ENCODE data around the gene LRCH3. TPM values are rescaled to one million over a fixed set of nuclear protein-coding genes. Genes with fewer than 3 reads are reported as not detected.

The LRCH3 gene
- polyA plus RNA-seq = 36.2 and 41.4 TPM in 2 replicates
- 128 and 135 TPM in 2 replicates for polyA minus RNA-seq

DNA sequence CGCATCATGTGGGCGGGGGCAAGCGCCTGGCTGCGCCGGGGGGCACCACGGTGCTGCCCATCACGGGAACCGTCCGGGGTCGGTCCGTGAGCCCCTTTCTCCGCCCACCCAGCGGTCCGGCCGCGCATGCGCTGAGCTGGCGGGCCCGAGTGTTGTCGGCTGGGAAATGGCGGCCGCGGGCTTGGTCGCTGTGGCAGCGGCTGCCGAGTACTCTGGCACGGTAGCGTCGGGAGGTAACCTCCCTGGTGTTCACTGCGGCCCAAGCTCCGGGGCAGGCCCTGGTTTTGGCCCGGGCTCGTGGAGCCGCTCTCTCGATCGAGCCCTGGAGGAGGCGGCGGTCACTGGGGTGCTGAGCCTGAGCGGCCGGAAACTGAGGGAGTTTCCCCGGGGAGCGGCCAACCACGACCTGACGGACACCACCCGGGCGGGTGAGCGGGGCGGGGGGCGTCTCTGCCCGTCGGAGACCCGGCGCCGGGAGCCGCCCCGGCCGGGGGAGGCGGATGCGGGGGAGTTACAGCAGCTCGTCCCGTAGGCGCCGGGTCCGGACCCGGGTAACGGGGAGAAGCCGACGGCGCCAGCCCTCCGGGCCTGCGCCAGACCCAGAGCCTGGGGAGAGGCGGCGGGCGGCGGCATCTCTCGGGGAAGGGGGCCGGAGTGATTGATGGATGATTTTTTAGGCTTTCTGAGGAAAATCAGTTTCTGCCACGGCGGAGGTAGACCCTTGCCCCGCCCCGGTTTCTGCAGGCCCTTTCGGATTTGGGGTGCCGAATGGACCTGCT lies at the start of gene LRCH3:
TSS of gene LRCH3 (plus strand) at position 142 of the 779 bp plus-strand sequence. CDS start at position 167, 25 bp downstream.
- Histone ChIP-seq H3K27me3 (ENCODE audit: insufficient read depth, low read depth, low read length) (no peaks in the 10 kb centered on the region), H3F3A (ENCODE audit: insufficient read depth, low read length, poor library complexity, severe bottlenecking) (no peaks in the 10 kb centered on the region), H4K20me1 (ENCODE audit: insufficient read depth) (no peaks in the 10 kb centered on the region), H3K4me2 (ENCODE audit: low read length) (peak within 1 kb of the TSS; percentile 71), H3K9me2 (ENCODE audit: insufficient read depth, low read length) (no peaks in the 10 kb centered on the region), H3K79me2 (replicated peaks; ENCODE audit: insufficient read depth, low read length) (peaks cover 44% of the 10 kb centered on the region), H3K27ac (ENCODE audit: low read length) (peak within 1 kb of the TSS; percentile 83), H2AFZ (ENCODE audit: low read depth, low read length) (peak within 1 kb of the TSS; percentile 91), H3K36me3 (ENCODE audit: insufficient read depth, low read length) (no peaks in the 10 kb centered on the region), H3K4me3 (ENCODE audit: low read length) (peak within 1 kb of the TSS; percentile 98), H3K9ac (ENCODE audit: low read length) (peak within 1 kb of the TSS; percentile 95), H3K9me3 (ENCODE audit: low read length) (no peaks in the 10 kb centered on the region)
- TF ChIP-seq SMC3 (conservative IDR thresholded peaks at IDR 0.05; ENCODE audit: poor library complexity) = peak; percentile 11
- peak; percentile 75 for TF ChIP-seq MXI1 (conservative IDR thresholded peaks at IDR 0.05; ENCODE audit: poor library complexity, severe bottlenecking)
- TF ChIP-seq EP300 (conservative IDR thresholded peaks at IDR 0.05; ENCODE audit: poor library complexity, severe bottlenecking) = no peak
- TF ChIP-seq EZH2 (IDR thresholded peaks at IDR 0.05; ENCODE audit: borderline replicate concordance, insufficient read depth, low read length, poor library complexity, severe bottlenecking) = no peak
- TF ChIP-seq TAF1 (IDR thresholded peaks at IDR 0.05; ENCODE audit: low read depth) = peak; percentile 92
- TF ChIP-seq RAD21 (conservative IDR thresholded peaks at IDR 0.05) = no peak
- peak; percentile 93 for TF ChIP-seq REST (IDR thresholded peaks at IDR 0.05; ENCODE audit: borderline replicate concordance)
- TF ChIP-seq CTCF (IDR thresholded peaks at IDR 0.05; ENCODE audit: poor library complexity, severe bottlenecking) = no peak
- TF ChIP-seq POLR2AphosphoS5 (IDR thresholded peaks at IDR 0.05) = peak; percentile 95

DNA sequence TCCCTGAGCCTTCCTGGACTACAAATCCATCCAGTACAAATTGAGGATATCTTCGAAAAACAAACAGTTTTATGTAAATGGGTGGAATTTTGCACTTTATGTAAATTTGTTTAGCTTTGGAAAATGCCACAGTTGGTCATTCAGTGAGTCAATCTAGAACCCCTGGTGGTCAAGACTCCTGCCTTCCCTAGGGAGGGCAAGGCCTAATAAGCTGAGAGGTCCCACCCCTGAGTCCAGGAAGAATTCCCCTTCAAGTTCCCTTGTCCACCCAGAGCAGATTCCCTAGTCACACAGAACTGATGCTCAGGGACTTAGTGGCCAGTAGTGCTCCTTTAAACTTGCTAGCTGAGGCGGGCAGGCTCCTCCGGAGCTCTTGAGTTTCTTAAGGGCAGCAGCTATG lies 48.3 kb upstream of the LRCH3 start:
- TF ChIP-seq REST (IDR thresholded peaks at IDR 0.05; ENCODE audit: borderline replicate concordance) (no peak), SMC3 (conservative IDR thresholded peaks at IDR 0.05; ENCODE audit: poor library complexity) (no peak), EZH2 (IDR thresholded peaks at IDR 0.05; ENCODE audit: borderline replicate concordance, insufficient read depth, low read length, poor library complexity, severe bottlenecking) (no peak), RAD21 (conservative IDR thresholded peaks at IDR 0.05) (no peak), MXI1 (conservative IDR thresholded peaks at IDR 0.05; ENCODE audit: poor library complexity, severe bottlenecking) (no peak), CTCF (IDR thresholded peaks at IDR 0.05; ENCODE audit: poor library complexity, severe bottlenecking) (no peak)

More for the DNA sequence above, 48.3 kb upstream of the LRCH3 start:
- H3K79me2 ChIP-seq (replicated peaks; ENCODE audit: insufficient read depth, low read length) = no peaks in the 10 kb centered on the region
- no peak overlapping the region for H3K4me3 ChIP-seq (ENCODE audit: low read length)
- H3K27me3 ChIP-seq (ENCODE audit: insufficient read depth, low read depth, low read length) = no peaks in the 10 kb centered on the region
- H2AFZ ChIP-seq (ENCODE audit: low read depth, low read length) = no peak overlapping the region
- no peaks in the 10 kb centered on the region for H3F3A ChIP-seq (ENCODE audit: insufficient read depth, low read length, poor library complexity, severe bottlenecking)
- no peaks in the 10 kb centered on the region for H3K9me2 ChIP-seq (ENCODE audit: insufficient read depth, low read length)
- H3K36me3 ChIP-seq (ENCODE audit: insufficient read depth, low read length) = no peaks in the 10 kb centered on the region
- H3K27ac ChIP-seq (ENCODE audit: low read length) = no peak overlapping the region
- no peaks in the 10 kb centered on the region for H3K9me3 ChIP-seq (ENCODE audit: low read length)
- no peak overlapping the region for H3K4me2 ChIP-seq (ENCODE audit: low read length)
- no peak overlapping the region for H3K9ac ChIP-seq (ENCODE audit: low read length)
- H4K20me1 ChIP-seq (ENCODE audit: insufficient read depth) = no peaks in the 10 kb centered on the region

All from neural cell (in vitro differentiated cells).